ENCODE results near the gene ATL2.
"Not testable (repeated sequence)": the region's sequence is repeated elsewhere in the genome, so short reads cannot be mapped to it uniquely, and the experiment has no call there.

ATL2 gene

DNA sequence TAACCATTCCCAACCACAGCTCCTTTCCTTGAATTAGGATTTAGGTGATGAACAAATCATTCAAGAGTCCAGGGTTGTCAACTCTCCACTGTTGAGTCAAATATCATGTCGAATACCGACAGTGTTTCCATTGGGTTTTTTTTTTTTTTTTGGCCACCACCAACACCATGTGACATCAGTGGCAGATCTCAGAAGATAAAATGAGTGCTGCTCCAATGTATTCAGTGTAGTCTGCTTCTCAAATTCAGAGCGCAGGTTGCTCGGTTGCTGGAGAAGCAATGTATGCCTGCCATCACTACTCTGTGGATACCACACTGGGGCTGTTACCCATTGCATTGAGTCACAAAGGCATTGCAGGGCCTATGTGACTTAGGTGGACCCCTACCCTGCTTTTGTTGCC lies 10.8 kb upstream of the ATL2 start:
- no peak for DNase-seq

DNA sequence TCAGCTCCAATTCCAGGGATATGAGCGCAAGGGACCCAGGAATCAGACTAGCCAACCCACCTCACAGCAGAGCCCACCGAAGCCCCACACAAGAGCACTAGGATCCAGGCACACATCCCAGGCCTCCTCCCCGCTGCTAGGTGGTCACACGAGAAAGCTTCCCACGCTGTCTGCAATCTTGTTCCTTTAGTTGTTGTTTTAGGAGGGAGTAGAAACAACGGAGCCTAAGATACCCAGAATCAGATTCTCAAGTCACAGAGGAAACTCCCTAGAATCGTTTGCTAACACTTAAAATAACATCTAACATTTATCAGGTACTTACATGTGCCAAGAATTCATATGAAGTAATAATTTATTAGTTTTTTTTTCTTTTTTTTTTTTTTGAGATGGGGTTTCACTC lies 9.7 kb upstream of the ATL2 start:
- no peak for DNase-seq

DNA sequence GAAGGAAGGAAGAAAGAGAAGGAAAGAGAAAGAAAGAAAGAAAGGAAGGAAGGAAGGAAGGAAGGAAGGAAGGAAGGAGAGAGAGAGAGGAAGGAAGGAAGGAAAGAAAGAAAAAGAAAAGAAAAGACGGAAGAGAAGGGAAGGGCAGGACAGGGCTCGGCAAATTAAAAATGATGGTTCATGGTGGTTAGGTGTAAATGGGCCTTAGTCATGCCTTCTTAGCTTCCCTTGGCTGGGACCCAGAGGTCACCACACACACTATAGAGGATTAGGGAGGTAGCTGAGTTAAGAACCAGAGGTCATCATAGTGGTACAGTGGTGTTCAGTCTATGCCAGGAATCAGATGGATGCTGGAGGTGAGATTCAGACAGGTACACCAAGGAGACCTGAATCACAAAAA lies 9.3 kb upstream of the ATL2 start:
- DNase-seq = no peak

DNA sequence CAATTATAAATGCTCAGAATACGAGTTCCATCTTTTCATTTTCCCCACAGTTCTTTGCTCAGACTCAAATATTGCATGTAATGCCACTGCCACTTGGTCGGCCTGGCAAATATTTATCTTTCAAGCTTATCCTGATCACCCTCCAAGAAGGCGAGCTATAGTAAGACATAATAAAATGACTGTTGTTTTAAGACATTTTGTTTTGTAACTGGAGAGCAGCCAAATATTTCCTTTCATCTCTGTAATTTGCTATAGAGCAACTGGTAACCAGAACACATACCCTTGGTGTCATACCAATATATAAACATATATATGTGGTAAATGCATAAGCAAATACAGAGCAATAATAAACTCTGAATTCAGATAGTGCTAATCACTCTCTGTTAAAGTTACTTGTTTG lies 7.3 kb upstream of the ATL2 start:
- DNase-seq = no peak

DNA sequence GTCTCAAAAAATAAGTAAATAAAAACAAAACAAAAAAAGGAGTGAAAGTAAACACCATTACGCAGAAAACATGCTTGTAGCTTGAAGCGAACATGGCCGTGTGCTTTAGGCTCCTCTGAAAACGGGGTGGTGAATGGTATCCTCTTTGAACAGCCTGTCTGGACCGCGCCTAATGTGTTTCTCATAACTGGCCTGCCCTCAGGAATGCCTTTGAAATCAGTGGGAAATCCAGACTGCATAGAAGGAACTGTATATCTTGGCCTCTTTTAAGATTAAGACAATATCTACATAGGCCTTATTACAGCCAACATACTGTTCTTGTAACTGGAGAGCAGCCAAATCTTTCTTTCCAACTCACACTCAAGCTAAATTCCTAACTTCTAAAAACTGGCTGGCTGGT lies 6.7 kb upstream of the ATL2 start:
- DNase-seq = not testable (repeated sequence)

DNA sequence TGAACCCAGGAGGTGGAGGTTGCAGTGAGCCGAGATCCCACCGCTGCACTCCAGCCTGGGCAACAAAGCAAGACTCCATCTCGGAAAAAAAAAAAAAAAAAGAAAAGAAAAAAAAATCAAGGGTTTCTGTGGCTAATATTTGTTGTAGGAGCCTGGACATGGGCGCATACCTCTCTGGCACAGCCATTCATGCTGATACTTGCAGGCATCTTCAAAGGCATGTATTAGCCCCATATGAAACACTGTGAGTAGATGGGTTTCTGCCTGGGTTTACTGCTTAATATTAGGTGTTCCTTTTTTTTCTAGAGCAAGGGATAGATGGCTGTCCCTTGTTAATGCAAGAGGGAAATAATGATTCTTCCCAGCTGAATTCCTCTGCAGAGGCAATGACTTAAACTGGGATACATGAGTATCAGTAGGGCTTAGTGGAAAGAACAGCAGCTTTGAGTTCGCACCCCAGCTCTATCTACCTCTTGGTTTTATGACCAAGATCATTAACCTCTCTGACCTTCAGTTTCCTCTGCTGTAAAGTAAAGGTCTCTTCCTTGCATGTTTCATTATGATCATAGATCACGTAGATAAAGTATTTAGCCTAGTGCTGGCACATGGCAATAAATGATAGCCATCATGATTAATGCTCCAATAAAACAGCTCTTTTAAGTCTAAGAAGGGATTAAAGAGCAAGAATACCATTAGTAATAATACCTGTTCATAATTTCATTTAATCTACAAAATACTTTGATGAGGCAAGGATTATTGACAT lies 4.5 kb upstream of the ATL2 start:
- no peak for DNase-seq

DNA sequence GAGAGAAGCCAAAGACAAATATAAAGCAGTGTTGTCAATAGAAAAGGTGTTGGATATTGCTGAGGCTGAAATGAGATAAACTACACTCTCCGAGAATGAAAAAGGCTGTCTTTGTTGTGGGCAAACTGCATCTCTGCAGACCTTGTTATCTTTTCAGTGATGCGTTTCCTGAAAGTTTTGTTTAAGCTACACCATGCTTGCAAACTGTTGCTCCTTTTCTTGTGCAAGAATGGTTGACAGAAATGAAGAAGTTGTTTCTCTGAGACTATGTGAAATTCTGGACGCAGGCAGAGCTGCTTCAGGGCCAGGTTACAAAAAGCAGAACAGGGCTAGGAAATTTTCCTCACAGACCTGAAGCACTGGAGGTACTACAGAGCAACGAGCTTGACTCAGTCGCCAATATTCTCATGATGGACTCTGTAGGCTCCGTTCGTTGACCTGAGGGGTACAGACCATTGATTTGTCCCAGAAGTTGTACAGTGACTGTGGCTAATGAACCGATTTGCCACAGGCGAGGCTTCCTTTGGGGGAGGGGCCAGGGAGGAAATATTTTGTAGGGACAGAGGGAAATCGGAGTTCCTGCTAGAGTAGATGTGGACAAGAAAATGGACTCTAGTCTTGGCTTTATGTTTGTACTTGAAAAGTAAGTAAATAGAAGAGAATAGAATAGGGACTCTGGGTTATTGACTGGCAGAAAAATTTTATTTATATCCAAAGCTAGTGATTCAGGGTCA lies 3.5 kb upstream of the ATL2 start:
- DNase-seq = no peak

DNA sequence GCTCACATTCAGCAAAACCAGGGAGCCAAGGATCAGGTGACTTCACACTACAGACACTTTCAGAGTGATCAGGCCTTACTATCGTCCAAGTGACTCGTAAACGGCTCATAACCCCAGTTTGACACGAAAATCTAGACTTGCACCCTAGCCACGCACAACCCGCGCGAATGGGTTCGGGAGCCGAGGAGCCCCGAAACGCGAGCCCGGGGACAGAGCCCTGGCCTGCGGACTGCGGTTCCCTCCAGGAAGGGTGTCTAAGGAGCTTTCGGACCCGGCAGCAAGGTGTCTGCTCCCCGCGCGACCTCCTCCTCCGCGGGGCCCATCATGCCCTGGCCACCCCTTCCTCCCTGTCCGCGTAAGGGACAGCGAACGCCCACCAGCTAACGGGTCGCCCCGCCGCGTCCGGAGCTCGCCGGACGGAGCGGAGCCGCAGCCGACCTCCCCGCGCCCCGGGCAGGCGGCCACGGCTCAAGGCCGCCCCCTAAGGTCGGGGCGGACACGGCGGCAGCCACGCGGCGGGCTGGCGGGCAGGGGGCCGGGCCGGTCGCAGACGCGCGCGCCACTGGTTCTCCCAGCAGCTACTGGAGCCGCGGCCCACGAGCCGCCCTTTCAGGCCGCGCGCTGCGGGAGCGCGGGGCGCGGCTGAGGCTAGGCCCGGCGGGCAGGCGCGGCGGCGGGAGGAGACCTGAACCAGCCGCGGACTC lies 575 bp downstream of the ATL2 start:
- DNase-seq = peak; percentile 69

DNA sequence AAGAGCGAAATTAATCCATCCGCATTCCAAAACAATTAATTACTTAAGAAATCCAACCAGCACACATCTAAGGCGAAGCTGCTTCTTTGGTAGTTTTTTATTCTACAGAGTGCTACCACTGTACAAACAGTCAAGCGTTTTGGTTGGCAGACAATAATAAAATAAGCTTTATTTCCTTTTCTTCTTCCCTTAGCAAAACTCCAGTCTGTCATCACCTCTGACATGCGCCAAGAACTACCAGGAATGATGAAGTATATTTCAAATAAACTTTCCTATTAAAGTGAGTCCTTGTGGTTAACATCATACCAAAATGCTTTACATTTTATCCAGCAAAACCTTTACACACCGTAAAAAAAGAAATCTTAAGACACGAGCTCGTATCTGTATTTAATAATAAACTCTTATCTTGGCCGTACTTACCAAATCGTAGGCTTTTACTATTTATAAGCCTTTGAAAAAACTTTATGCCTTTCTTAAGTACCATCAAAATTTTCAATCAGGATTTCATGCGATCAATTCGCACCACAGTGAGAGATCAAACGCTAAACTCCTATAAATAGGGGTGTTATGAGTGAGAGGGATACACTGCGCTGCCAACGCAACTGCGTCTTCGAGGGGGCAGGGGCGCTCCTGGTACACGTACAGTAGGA lies 1.3 kb downstream of the ATL2 start:
- DNase-seq = no peak

DNA sequence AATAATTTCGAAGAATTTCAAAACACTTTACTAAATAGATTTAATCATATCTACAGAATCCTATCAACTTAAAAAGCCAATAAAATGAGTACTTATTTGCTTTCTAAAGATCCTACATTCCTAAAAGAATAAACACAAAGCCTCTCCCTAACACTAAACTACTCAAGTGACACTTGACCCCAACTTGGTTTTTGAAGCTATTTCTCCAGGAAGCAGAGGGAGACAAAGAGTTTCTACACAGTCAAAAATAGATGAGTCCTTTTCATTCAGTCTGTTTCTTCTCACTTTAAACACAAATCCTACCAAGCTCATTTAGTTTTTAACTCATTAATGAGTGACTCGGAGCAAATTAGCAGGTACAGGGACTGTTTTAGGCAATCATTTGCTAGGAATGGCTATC lies 2.1 kb downstream of the ATL2 start:
- DNase-seq = no peak

DNA sequence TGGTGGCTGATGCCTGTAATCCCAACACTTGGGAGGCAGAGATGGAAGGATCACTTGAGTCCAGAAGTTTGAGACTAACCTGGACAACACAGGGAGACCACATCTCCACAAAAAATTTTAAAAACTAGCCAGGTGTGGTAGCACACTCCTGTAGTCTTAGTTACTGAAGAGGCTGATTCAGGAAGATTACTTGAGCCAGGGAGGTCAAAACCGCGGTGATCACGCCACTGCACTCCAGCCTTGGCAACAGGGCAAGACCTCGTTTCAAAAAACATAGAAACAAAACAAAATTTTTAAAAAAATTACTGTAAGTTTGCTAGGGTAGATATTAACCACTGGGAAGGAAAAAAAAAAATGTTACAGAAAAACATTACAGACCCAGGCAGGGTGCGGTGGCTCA lies 5.8 kb downstream of the ATL2 start:
- DNase-seq = no peak

DNA sequence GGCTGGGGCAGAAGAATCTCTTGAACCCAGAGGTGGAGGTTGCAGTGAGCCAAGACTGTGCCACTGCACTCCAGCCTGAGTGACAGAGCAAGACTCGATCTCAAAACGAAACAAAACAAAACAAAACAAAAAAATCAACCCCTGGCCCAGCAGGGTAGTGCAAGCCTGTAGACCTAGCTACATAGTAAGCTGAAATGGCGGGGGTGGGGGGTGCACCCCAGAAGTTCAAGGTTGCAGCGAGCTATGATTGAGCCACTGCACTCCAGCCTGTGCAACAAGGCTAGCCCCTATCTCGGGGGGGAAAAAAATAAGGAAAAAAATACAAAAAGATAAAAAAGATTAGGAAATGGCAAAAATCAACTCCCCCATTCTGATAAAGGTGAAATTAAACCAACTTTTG lies 6.4 kb downstream of the ATL2 start:
- no peak for DNase-seq

DNA sequence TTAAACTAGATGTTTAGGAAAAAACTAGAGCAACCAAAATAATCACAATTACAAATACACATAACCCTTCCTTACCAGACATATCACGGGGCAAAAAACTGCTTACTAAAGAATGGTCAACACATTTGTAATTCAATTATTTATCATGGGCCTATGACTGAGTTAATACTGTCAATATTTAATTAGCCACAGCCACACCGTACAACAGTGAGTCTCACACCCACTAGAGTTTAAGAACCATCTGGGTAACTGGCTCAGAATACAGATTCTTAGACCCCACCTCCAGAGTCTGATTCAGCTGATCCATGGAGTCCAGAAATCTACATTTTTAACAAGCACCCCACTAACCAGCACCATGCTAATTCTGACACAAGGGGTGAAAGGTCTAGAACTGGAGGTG lies 14.8 kb downstream of the ATL2 start:
- no peak for DNase-seq

DNA sequence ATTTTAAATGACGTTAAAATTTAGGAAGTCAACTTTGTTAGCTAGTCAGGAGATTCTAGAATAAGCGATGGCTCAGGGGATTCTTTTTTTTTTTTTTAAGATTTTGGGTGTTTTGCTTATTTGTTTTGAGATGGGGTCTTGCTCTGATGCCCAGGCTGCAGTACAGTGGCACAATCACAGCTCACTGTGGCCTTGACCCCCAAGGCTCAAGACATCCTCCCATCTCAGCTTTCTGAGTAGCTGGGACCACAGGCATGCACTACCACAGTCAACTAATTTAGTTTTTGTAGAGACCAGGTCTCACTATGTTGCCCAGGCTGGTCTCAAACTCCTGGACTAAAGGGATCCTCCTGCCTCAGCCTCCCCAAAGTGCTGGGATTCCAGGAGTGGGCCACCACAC lies 16.9 kb downstream of the ATL2 start:
- DNase-seq = no peak

DNA sequence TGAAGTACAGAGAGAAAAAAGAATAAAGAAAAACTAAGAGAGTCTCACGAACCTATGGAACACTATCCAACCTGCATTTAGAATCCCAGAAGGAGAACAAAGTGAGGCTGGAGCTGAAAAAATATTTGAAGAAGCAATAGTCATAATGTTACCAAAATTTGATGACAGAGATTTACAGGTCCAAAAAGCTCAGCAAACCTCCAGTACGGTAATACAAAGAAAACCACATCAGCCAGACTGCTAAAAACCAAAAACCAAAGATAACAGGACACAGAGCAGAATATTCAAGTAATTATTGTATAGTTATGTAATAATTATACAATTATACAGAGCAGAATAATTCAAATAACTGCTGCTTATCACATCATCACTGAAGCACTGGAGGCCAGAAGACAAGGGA lies 23.7 kb downstream of the ATL2 start:
- DNase-seq = no peak

DNA sequence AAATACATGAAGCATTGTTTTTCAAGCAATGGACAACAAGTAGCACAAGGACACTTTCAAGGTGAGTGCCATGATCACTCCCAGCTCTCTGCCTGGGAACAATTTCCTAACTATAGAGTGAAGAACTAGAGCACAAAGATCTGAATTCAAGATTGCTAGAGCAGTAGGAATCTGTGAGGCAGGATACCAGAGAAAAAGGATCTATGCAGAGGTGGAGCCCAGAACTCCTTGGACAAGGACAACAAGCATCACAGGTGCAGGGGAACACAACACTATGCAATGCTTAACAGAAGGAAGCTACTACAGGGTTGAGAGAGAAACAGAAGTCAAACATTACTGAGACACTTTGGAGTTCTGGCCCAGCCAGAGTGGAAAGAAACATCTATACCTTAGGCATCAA lies 24.7 kb downstream of the ATL2 start:
- DNase-seq = no peak

DNA sequence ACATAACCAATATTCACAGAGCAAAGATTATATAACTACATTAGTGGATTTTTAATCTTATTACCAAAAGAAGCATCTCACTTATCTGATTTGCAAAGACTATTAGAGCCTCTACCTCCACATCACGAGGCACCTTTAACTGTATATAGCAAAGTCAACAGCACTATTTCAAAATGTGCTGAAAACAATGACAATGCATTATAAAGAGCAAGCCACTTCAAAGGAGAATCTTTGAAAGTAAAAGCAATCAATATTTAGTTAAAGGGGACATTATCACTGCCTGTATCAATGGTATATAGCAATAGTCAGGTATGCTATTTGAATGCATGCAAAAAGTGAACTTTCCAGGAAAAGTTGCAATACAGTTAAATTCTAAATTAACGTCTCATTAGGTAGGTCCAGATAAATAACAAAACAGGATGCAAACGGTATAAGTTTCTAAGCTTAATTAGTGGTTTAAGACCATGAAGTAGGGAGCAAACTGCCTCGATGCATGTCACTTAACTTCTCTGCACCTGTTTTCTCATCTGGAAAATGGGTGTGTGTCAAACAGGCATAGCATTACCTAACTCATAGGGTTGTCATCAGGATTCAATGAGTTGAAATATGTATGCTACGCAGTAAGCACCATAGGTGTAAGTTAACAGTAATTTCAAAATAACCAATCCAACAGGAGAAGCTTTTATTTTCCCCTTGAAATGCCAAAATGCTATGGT lies 31.6 kb downstream of the ATL2 start:
- no peak for DNase-seq

DNA sequence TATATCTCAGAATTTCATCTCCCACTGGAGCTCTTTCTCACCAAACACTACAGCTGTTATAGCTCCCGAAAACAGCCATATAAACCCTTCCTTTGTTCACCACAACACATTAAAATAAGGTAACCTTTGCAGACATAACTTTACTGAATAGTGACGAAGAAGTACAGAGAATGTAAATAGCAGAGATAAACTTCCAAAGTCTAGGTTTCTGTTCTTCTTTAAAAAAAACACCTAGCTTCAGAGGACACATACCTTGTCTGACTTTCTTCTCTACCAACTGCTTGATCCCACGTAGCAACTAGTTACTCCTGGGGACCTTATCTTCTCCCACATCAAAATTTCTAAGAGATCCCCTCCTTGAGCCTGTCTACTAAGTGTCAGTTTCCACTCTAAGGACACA lies 32.3 kb downstream of the ATL2 start:
- DNase-seq = no peak

DNA sequence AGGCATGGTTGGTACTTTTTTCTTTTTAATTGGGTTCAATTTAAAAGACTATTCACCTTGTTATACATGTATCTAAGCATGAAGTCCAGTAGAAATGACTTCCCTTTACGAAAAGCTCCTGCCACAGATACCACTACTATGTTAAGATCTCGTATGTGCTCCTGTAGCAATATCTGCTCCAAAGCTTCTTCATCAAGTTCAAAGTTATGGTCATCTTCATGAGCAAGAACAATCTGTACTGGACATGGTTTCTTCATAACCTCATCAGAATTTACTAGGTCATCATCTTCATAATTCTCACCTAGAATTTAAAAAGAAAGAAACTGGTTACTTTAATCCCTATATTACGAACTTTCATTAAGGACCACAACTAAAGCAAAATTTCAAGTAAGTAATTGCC lies 33.9 kb downstream of the ATL2 start:
- no peak for DNase-seq

DNA sequence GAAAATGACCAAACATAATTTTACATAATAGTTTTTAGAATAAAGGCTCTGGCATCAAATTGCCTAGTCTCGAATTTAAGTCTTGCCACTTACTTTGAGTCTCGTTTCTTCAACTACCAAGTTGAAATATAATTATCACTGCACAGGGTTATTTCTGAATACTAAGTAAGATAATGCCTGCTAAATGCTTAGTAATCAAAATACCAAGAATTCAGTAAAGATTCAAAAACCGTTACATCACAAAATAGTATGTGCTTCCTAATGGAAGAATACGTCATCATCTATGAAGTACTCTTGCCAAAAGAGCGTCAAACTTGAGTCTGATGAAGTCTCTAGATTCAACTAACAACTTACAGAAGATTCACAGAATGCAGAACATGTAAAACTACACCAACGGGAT lies 40.5 kb downstream of the ATL2 start:
- DNase-seq = no peak

DNA sequence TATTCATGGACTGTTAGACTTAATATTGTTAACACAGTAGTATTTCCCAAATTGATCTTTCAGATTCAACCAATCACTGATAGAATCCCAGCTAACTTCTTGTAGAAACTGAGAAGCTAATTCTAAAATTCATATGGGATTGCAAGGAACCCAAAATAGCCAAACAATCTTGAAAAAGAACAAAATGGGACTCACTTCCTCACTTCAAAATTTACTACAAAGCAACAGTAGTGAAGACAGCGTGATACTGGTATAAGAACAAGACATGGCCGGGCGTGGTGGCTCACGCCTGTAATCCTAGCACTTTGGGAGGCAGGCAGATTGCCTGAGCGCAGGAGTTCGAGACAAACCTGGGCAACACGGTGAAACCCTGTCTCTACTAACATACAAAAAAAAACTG lies 46.3 kb downstream of the ATL2 start:
- no peak for DNase-seq

DNA sequence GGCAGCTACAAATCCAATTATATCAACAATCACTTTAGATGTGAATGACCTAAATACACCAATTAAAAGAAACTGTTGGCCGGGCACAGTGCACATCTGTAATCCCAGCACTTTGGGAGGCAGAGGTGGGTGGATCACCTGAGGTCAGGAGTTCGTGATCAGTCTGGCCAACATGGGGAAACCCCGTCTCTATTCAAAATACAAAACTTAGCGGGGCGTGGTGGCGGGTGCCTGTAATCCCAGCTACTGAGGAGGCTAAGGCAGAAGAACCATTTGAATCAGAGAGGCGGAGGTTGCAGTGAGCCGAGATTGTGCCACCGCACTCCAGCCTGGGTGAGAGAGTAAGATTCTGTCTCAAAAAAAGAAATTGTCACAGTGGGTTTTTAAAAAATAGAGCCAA lies 49.5 kb downstream of the ATL2 start:
- DNase-seq = no peak

DNA sequence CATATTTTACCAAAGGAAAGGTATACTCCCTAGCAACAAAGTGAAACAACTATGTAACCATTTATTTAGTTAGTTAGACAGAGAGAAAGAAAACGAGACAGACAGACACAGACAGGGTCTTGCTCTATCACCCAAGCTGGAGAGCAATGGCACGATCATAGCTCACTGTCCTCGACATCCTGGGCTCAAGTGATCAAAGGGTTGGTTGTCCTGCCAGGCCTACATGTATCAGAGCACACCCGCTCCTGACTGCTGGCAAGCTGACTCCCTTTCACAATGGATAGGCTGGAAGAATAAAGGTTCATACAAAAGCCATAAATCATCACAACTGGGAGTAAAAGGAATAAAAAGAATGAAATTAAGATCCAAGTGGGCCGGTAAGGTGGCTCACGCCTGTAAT lies 53.5 kb downstream of the ATL2 start:
- no peak for DNase-seq

Measured in 8988T (cell line).